Measurements from ENCODE around the gene TIMMDC1. TPM values are rescaled to one million over a fixed set of nuclear protein-coding genes. Genes with fewer than 3 reads are reported as not detected.

The TIMMDC1 gene
- total RNA-seq, 4 donors from 2014 or later, result 16.2 to 52.8 (median 45.8) TPM

DNA sequence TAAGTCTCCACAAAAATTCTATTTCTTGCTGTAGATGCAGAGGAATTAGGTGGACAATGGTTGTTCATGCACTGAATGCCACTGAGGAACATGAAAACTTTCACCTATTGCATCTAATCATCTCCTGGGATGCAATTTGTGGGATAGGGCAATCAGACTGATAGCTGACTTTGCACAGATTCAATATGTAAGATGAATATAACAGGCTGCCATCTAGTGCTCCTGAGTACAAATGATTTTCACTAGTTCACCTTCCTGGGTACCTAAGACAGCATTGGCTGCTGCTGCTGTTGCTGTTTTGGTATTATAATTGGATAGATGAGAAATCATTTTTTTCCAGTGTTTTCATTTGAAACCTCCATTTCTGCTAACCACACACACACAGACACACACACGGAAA is 19.7 kb downstream of the TIMMDC1 start:
- no peaks in the 10 kb centered on the region for H3K27me3 ChIP-seq
- H3K9me3 ChIP-seq, result no peaks in the 10 kb centered on the region
- DNase-seq, result no peak
- no peak for TF ChIP-seq POLR2A (IDR thresholded peaks at IDR 0.05)
- TF ChIP-seq, protein P1, sequence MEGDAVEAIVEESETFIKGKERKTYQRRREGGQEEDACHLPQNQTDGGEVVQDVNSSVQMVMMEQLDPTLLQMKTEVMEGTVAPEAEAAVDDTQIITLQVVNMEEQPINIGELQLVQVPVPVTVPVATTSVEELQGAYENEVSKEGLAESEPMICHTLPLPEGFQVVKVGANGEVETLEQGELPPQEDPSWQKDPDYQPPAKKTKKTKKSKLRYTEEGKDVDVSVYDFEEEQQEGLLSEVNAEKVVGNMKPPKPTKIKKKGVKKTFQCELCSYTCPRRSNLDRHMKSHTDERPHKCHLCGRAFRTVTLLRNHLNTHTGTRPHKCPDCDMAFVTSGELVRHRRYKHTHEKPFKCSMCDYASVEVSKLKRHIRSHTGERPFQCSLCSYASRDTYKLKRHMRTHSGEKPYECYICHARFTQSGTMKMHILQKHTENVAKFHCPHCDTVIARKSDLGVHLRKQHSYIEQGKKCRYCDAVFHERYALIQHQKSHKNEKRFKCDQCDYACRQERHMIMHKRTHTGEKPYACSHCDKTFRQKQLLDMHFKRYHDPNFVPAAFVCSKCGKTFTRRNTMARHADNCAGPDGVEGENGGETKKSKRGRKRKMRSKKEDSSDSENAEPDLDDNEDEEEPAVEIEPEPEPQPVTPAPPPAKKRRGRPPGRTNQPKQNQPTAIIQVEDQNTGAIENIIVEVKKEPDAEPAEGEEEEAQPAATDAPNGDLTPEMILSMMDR (IDR thresholded peaks at IDR 0.05), result no peak
- 81 to 100% methylated on average over 1 of the region's 1 CpG for WGBS, 2 donors
- peaks cover 11 to 100% (median 21%) of the 10 kb centered on the region in 3 donors for H3K36me3 ChIP-seq
- intact Hi-C loops (cut with DNase I), result no loop called here
- no peaks in the 10 kb centered on the region for H3K4me1 ChIP-seq
- no peak overlapping the region for H3K27ac ChIP-seq
- H3K4me3 ChIP-seq, result no peak overlapping the region

DNA sequence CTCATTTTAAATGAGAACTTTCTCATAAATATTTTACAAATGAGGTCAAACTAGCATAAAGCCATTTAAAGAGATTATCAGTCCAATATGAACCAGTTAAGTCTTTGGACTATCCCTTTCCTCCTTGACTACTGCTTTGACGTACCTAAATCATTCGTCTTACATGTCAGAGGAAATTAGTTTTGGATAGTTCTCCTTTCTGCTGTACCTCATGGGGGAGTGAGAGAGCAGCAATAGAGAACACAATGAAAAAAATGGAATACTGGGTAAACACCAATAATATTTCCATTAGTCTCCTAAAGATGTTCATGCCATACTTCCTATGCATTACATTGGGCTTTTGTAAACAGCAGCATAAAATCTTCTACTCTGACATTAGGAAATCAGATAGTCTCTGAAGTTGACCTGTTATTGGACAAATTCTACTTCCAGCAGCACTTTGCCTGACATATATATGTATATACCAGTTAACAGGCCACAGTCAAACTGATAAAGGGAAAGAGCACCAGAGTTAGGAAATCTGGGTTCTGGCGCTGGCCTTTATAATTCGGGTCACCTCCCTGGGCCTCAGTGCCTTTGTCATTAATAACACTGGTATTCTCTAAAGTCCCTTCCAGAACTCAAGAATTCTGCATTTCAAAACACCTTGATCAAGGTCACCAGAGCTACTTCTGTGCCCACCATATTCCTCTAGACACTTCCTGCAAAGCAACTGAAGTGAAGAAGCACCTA is 26.8 kb downstream of the TIMMDC1 start:
- H3K9me3 ChIP-seq, result no peaks in the 10 kb centered on the region
- WGBS, 2 donors, result 72 to 79% methylated on average over 4 of the region's 4 CpGs
- intact Hi-C loops (cut with DNase I), result no loop called here
- H3K27me3 ChIP-seq, result no peaks in the 10 kb centered on the region
- peaks cover 0 to 54% (median 0%) of the 10 kb centered on the region in 3 donors for H3K36me3 ChIP-seq
- no peaks in the 10 kb centered on the region for H3K4me1 ChIP-seq
- no peak for TF ChIP-seq POLR2A (IDR thresholded peaks at IDR 0.05)
- TF ChIP-seq, protein P1 (IDR thresholded peaks at IDR 0.05), result peak in 1 of 6 experiments; percentile 15
- H3K27ac ChIP-seq, result no peak overlapping the region
- DNase-seq, result no peak
- no peak overlapping the region for H3K4me3 ChIP-seq

- Histone ChIP-seq H3K9me3 (no peaks in the 10 kb centered on the region), H3K27ac (no peak overlapping the region), H3K4me1 (no peaks in the 10 kb centered on the region), H3K4me3 (no peak overlapping the region), H3K36me3 (peaks cover 0 to 28% (median 0%) of the 10 kb centered on the region in 3 donors), H3K27me3 (no peaks in the 10 kb centered on the region)
- intact Hi-C loops (cut with DNase I), result no loop called here
- 92 to 93% methylated on average over 4 to 5 of the region's 5 CpGs for WGBS, 2 donors
- no peak for DNase-seq
- TF ChIP-seq, protein P1 (IDR thresholded peaks at IDR 0.05), result no peak
- TF ChIP-seq POLR2A (IDR thresholded peaks at IDR 0.05), result no peak
These were observed 29.4 kb downstream of the TIMMDC1 start for GRCh38 chr3:119527714-119528113.

DNA sequence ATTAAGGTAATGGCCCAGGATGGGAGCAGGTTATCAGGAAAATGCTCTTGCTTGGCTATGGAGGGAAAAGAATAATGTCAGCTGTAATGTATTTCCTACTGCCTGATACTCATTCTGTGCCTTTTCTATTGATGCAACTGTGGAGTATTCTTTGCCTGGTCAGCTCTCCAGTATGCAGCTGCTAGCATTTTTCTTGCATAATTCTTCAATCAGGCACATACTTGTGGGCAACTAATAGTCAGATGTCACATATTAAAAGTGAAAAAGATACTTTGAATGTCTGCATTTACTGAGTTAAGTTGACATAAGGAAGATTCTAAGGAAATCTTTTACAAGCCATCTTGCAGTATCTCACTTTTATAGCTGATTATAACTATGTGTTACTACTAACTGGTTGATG is 31.5 kb downstream of the TIMMDC1 start:
- no peak for DNase-seq

DNA sequence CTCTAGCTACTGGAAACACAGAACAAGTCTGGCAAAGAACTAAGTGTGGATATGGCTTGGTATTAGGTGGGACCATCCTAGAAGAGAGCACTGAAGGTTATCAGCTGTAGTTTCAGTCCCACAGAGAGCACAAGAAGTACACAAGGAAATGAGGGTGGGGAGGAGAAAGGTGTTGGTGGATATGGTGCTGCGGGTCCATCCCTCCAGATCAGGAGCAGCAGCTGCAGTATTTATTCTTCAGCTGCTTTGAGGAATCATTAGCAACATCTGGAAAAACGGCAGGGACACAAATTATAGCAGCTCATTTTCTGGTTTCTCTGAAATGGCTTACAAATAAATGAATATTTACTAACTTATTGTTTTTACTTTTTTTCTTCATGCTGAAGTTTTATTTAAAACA is 32.1 kb downstream of the TIMMDC1 start:
- DNase-seq, result no peak
- WGBS, 2 donors, result 68 to 82% methylated on average over 2 of the region's 2 CpGs
- Histone ChIP-seq H3K9me3 (no peaks in the 10 kb centered on the region), H3K4me3 (no peak overlapping the region), H3K36me3 (peaks cover 0 to 2% (median 0%) of the 10 kb centered on the region in 3 donors), H3K27me3 (no peaks in the 10 kb centered on the region), H3K4me1 (no peaks in the 10 kb centered on the region), H3K27ac (no peak overlapping the region)
- TF ChIP-seq, protein P1 (IDR thresholded peaks at IDR 0.05), result no peak
- TF ChIP-seq POLR2A (IDR thresholded peaks at IDR 0.05), result no peak
- intact Hi-C loops (cut with DNase I), result no loop called here

More for the DNA sequence above, 31.5 kb downstream of the TIMMDC1 start:
- intact Hi-C loops (cut with DNase I), result no loop called here
- no peak overlapping the region for H3K27ac ChIP-seq
- H3K9me3 ChIP-seq, result no peaks in the 10 kb centered on the region
- peaks cover 0 to 7% (median 0%) of the 10 kb centered on the region in 3 donors for H3K36me3 ChIP-seq
- H3K4me3 ChIP-seq, result no peak overlapping the region
- no peaks in the 10 kb centered on the region for H3K27me3 ChIP-seq
- no peaks in the 10 kb centered on the region for H3K4me1 ChIP-seq
- TF ChIP-seq POLR2A (IDR thresholded peaks at IDR 0.05), result no peak
- TF ChIP-seq, protein P1 (IDR thresholded peaks at IDR 0.05), result no peak
